ENCODE data around the gene HERPUD2. TPM values are rescaled to one million over a fixed set of nuclear protein-coding genes. Genes with fewer than 3 reads are reported as not detected.

The HERPUD2 gene
- polyA plus RNA-seq, 1 of the 3 experiments (the other 2 are of a cell fraction) = 39.2 TPM

DNA sequence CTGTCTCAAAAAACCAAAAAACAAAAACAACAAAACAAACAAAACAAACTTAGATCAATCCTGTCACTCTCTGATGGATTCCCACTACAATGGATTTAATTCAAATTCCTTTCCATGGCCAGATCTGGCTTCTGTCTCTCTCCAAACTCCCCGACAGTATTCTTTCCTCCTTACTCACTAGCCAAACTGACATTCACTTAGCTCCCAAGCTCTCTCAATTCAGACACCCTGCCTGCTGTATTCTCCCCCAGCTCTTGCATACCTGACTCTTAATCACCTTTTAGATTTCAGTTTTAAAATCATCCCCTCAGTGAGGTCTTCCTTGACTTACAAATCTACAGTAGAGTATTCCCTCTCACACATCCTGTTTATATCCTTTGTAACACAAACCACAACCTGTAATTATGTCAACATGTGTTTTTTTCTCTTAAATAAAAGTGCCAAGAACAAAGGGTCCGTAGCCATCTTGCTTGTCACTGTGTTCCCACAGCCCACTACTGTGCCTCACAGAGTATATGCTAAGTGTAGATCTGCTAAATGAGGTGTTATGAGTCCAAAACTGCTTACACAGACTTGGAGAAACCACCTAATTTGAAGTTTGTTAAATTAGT is 14.4 kb downstream of the HERPUD2 start (continued):
- TF ChIP-seq, protein P1, sequence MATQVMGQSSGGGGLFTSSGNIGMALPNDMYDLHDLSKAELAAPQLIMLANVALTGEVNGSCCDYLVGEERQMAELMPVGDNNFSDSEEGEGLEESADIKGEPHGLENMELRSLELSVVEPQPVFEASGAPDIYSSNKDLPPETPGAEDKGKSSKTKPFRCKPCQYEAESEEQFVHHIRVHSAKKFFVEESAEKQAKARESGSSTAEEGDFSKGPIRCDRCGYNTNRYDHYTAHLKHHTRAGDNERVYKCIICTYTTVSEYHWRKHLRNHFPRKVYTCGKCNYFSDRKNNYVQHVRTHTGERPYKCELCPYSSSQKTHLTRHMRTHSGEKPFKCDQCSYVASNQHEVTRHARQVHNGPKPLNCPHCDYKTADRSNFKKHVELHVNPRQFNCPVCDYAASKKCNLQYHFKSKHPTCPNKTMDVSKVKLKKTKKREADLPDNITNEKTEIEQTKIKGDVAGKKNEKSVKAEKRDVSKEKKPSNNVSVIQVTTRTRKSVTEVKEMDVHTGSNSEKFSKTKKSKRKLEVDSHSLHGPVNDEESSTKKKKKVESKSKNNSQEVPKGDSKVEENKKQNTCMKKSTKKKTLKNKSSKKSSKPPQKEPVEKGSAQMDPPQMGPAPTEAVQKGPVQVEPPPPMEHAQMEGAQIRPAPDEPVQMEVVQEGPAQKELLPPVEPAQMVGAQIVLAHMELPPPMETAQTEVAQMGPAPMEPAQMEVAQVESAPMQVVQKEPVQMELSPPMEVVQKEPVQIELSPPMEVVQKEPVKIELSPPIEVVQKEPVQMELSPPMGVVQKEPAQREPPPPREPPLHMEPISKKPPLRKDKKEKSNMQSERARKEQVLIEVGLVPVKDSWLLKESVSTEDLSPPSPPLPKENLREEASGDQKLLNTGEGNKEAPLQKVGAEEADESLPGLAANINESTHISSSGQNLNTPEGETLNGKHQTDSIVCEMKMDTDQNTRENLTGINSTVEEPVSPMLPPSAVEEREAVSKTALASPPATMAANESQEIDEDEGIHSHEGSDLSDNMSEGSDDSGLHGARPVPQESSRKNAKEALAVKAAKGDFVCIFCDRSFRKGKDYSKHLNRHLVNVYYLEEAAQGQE (IDR thresholded peaks at IDR 0.05; ENCODE audit: low read depth, low read length) = no peak
- TF ChIP-seq ELF1 (IDR thresholded peaks at IDR 0.05) (no peak), FOSL2 (IDR thresholded peaks at IDR 0.05; ENCODE audit: borderline replicate concordance, low read depth) (no peak)

DNA sequence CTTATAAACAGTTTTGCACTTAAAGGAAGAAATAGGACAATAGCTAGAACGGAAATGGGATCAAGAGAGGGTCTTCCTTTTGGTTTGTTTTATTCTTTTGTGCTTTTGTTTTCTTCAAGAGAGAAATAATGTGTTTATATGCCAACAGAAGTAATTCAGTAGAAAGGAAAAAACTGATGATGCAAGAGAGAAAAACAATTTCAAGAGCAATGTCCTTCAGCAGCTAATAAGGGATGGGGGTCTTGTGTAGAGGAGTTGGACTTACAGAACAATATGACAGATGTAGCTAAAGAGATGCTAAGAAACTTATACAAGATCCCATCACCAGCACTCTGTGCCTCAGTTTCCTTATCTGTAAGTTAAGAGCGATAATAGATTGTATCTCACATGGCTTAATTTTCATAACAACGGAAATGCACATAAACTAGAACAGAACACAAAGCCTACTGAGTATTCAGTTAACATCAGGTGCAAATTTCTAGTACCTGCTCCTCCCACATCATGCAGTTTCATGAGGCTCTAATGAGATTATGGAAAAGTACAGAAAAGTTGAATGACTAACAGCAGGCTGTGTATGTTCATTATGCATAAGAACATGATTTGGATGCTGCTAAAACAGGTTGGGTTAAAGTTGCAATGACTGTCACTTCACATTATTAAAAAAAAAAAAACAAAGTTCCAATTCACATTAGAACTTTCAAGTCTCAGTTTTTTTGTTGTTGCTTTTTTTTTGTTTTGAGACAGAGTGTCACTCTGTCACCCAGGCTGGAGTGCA is 17.2 kb downstream of the HERPUD2 start:
- Histone ChIP-seq H2AFZ (ENCODE audit: low read depth) (no peak overlapping the region), H3K27me3 (ENCODE audit: insufficient read depth) (no peaks in the 10 kb centered on the region), H3K4me3 (ENCODE audit: low read depth in 2 of 2, low read length in 1 of 2) (no peak overlapping the region), H3K27ac (ENCODE audit: low read depth in 2 of 2, low read length in 1 of 2) (no peak overlapping the region), H3K9ac (no peak overlapping the region), H3K4me2 (no peak overlapping the region), H3K9me2 (no peaks in the 10 kb centered on the region), H3F3A (replicated peaks; ENCODE audit: insufficient read depth) (no peaks in the 10 kb centered on the region), H3K79me2 (ENCODE audit: insufficient read depth) (peaks cover 98% of the 10 kb centered on the region), H4K20me1 (ENCODE audit: insufficient read depth) (peaks cover 77% of the 10 kb centered on the region), H3K36me3 (replicated peaks in 1 of 2; ENCODE audit: control insufficient read depth in 1 of 2, insufficient read depth in 2 of 2, low read length in 1 of 2) (peaks cover 6 to 16% of the 10 kb centered on the region in 2 experiments), H3K4me1 (ENCODE audit: control insufficient read depth in 1 of 2, insufficient read depth in 2 of 2, low read depth in 1 of 2, low read length in 1 of 2) (no peaks in the 10 kb centered on the region; a peak in 1 of 4 replicates), H3K9me3 (no peaks in the 10 kb centered on the region)
- WGBS (ENCODE audit: low lambda C conversion rate) = 95% methylated on average over 3 of the region's 3 CpGs
- ChIA-PET CTCF (no interaction called here), POLR2A (no interaction called here)
- no peak for TF ChIP-seq NRF1 (IDR thresholded peaks at IDR 0.05; ENCODE audit: low read depth, low read length)
- no peak for TF ChIP-seq EZH2phosphoT487 (IDR thresholded peaks at IDR 0.05; ENCODE audit: borderline replicate concordance, low read depth)
- TF ChIP-seq NFIC (IDR thresholded peaks at IDR 0.05; ENCODE audit: borderline replicate concordance) = no peak
- TF ChIP-seq MXI1 (IDR thresholded peaks at IDR 0.05; ENCODE audit: low read depth, low read length) = no peak
- no peak for TF ChIP-seq YY1 (IDR thresholded peaks at IDR 0.05; ENCODE audit: low read depth)
- no peak for TF ChIP-seq CHD2 (IDR thresholded peaks at IDR 0.05; ENCODE audit: low read length, partially characterized antibody)
- TF ChIP-seq, protein P2, sequence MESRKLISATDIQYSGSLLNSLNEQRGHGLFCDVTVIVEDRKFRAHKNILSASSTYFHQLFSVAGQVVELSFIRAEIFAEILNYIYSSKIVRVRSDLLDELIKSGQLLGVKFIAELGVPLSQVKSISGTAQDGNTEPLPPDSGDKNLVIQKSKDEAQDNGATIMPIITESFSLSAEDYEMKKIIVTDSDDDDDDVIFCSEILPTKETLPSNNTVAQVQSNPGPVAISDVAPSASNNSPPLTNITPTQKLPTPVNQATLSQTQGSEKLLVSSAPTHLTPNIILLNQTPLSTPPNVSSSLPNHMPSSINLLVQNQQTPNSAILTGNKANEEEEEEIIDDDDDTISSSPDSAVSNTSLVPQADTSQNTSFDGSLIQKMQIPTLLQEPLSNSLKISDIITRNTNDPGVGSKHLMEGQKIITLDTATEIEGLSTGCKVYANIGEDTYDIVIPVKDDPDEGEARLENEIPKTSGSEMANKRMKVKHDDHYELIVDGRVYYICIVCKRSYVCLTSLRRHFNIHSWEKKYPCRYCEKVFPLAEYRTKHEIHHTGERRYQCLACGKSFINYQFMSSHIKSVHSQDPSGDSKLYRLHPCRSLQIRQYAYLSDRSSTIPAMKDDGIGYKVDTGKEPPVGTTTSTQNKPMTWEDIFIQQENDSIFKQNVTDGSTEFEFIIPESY (IDR thresholded peaks at IDR 0.05; ENCODE audit: borderline replicate concordance, low read depth) = no peak
- TF ChIP-seq, protein P3, sequence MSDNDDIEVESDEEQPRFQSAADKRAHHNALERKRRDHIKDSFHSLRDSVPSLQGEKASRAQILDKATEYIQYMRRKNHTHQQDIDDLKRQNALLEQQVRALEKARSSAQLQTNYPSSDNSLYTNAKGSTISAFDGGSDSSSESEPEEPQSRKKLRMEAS (IDR thresholded peaks at IDR 0.05; ENCODE audit: low read depth) = no peak
- TF ChIP-seq, protein P1 (IDR thresholded peaks at IDR 0.05; ENCODE audit: low read depth, low read length) = no peak
- TF ChIP-seq GATA2 (CRISPR knock-in tag; IDR thresholded peaks at IDR 0.05) = no peak
- TF ChIP-seq RXRA (IDR thresholded peaks at IDR 0.05; ENCODE audit: borderline replicate concordance, low read depth) = no peak
- no peak for TF ChIP-seq FOXM1 (IDR thresholded peaks at IDR 0.05; ENCODE audit: low read depth)
- TF ChIP-seq GABPA (IDR thresholded peaks at IDR 0.05; ENCODE audit: low read depth) = no peak
- DNase-seq = no peak
